RWPE2 (cell line): ENCODE measurements around the gene ALK.
A peak's percentile ranks its signal among the peaks of the same experiment; 100 is the strongest.

Experiments
- ATAC-seq: fragments of 200-7000 bp; cut with Tn5 transposase; 3 replicates; pipeline ENCODE4 v1.9.1; 2021; ENCODE audit warnings: low read depth
- DNase-seq: peaks from one replicate; pipeline ENCODE4 v3.0.0-alpha.2; 2020; ENCODE audit warnings: low spot score
- H3K27ac ChIP-seq: fragments of 450-650 bp; 2 replicates; pipeline ENCODE4 v1.5.1; 2017; ENCODE audit warnings: mild to moderate bottlenecking; ENCODE audit not compliant: poor library complexity, severe bottlenecking
- H3K27me3 ChIP-seq: fragments of 250-450 bp; sonication (Bioruptor Pico); 2 replicates; pipeline ENCODE4 v1.5.1; 2021; ENCODE audit warnings: mild to moderate bottlenecking, moderate library complexity; ENCODE audit not compliant: insufficient read depth, poor library complexity, severe bottlenecking
- H3K36me3 ChIP-seq: fragments of 250-450 bp; sonication (Bioruptor Pico); 2 replicates; pipeline ENCODE4 v1.5.1; 2020; ENCODE audit warnings: low read depth, mild to moderate bottlenecking, moderate library complexity
- H3K4me1 ChIP-seq: fragments of 250-450 bp; sonication (Bioruptor Pico); 2 replicates; pipeline ENCODE4 v1.5.1; 2021; ENCODE audit warnings: mild to moderate bottlenecking, moderate library complexity; ENCODE audit not compliant: insufficient read depth, poor library complexity, severe bottlenecking
- H3K4me3 ChIP-seq: fragments of 250-450 bp; sonication (Bioruptor Pico); 2 replicates; pipeline ENCODE4 v1.5.1; 2021; ENCODE audit warnings: mild to moderate bottlenecking, moderate library complexity; ENCODE audit not compliant: severe bottlenecking
- H3K9me3 ChIP-seq: fragments of 250-450 bp; sonication (Bioruptor Pico); 2 replicates; pipeline ENCODE4 v1.5.1; 2021; ENCODE audit warnings: mild to moderate bottlenecking, moderate library complexity; ENCODE audit not compliant: severe bottlenecking
- CTCF ChIP-seq: fragments of 450-650 bp; IDR thresholded peaks from one replicate; pipeline ENCODE4 v1.5.1; 2017; ENCODE audit warnings: mild to moderate bottlenecking, moderate library complexity; ENCODE audit not compliant: poor library complexity, severe bottlenecking

Gene ALK

GRCh38 chr2:29518010-29518409, 403.4 kb downstream of the ALK start:
- no peak for TF ChIP-seq CTCF
- ATAC-seq (peak; percentile 46; the same call in 1 of the 3 replicates), DNase-seq (no peak)
- no peak overlapping the region for H3K4me3 ChIP-seq
- H3K27ac ChIP-seq: no peak overlapping the region
- H3K36me3 ChIP-seq: no peaks in the 10 kb centered on the region
- no peaks in the 10 kb centered on the region for H3K9me3 ChIP-seq
- H3K4me1 ChIP-seq: peaks cover 16% of the 10 kb centered on the region
- H3K27me3 ChIP-seq: no peaks in the 10 kb centered on the region

GRCh38 chr2:29517413-29517812, 404.0 kb downstream of the ALK start:
- DNase-seq (no peak), ATAC-seq (no peak)
- H3K9me3 ChIP-seq: no peaks in the 10 kb centered on the region
- H3K4me1 ChIP-seq: peaks cover 13% of the 10 kb centered on the region
- no peak overlapping the region for H3K27ac ChIP-seq
- H3K27me3 ChIP-seq: no peaks in the 10 kb centered on the region
- no peaks in the 10 kb centered on the region for H3K36me3 ChIP-seq
- no peak overlapping the region for H3K4me3 ChIP-seq
- no peak for TF ChIP-seq CTCF

GRCh38 chr2:29516767-29517166, 404.6 kb downstream of the ALK start:
- no peak for DNase-seq
- no peak for TF ChIP-seq CTCF
- Histone ChIP-seq H3K4me1 (peaks cover 13% of the 10 kb centered on the region), H3K27ac (no peak overlapping the region), H3K27me3 (no peaks in the 10 kb centered on the region), H3K36me3 (no peaks in the 10 kb centered on the region), H3K9me3 (no peaks in the 10 kb centered on the region), H3K4me3 (no peak overlapping the region)
- no peak for ATAC-seq

DNA sequence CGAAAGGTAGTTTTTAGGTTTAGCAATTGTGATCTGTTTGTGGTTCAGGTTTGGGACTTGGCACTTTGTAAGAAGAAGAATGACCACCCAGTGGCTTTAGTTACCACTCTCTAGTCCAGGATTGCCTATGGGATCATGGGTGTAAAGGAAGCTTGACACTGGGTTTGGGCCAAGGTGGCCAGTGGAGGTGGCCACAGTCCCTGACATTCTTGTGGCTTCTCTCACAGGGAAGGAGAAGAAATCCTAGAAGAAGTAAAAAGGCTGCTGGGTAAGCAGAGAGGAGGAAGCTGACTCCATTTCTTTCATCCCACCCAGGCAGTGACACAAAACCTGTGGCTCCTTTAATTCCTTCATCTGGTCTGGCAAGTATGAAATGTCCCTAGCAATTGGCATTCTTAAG, 411.5 kb downstream of the ALK start:
- Histone ChIP-seq H3K36me3 (no peaks in the 10 kb centered on the region), H3K4me3 (no peak overlapping the region), H3K27ac (no peak overlapping the region), H3K27me3 (no peaks in the 10 kb centered on the region), H3K4me1 (no peaks in the 10 kb centered on the region), H3K9me3 (no peaks in the 10 kb centered on the region)
- DNase-seq (no peak), ATAC-seq (no peak)
- TF ChIP-seq CTCF: no peak

DNA sequence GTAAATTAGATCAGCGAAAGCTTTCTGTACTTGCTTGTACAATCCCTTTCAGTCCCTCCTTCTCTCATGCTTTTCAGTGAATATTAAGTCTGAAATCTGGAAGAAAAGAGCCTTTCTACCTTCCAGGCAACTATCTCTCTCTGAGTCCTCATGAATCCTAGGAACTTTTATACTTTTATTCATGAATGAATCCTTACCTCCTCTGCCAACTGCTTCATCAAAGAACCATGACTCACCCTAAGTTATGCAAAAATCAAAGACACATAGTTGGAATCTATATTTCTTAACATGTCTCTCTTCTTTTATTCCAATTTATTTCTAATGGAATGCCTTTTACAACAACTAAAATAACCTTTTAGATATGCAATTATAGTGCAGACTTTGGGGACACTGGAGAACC, 412.0 kb downstream of the ALK start:
- DNase-seq: no peak
- Histone ChIP-seq H3K4me3 (no peak overlapping the region), H3K27me3 (no peaks in the 10 kb centered on the region), H3K4me1 (no peaks in the 10 kb centered on the region), H3K27ac (no peak overlapping the region), H3K36me3 (no peaks in the 10 kb centered on the region), H3K9me3 (no peaks in the 10 kb centered on the region)
- ATAC-seq: peak; percentile 36; the same call in 1 of the 3 replicates
- no peak for TF ChIP-seq CTCF
